Measurements from ENCODE around the gene ELAVL1. TPM values are rescaled to one million over a fixed set of nuclear protein-coding genes. Genes with fewer than 3 reads are reported as not detected.

The ELAVL1 gene
- total RNA-seq, 2 donors from 2014 or later, result 31.0 to 37.4 TPM

GRCh38 chr19:7926727-7927604, 78.5 kb downstream of the ELAVL1 start:
- TF ChIP-seq CTCF (IDR thresholded peaks at IDR 0.05), result no peak
- H3K4me3 ChIP-seq, result peak overlapping the region in 1 of 2 donors; percentile 54
- DNase-seq (ENCODE audit: low spot score), result no peak
- H3K36me3 ChIP-seq, result peaks cover 29% of the 10 kb centered on the region
- H3K4me1 ChIP-seq, result peaks cover 0 to 53% of the 10 kb centered on the region in 2 donors
- H3K27ac ChIP-seq, result peak overlapping the region; percentile 77 to 78
- H3K9me3 ChIP-seq, result no peaks in the 10 kb centered on the region
- H3K27me3 ChIP-seq, result no peaks in the 10 kb centered on the region

- Histone ChIP-seq H3K27me3 (no peaks in the 10 kb centered on the region), H3K4me1 (peaks cover 0 to 61% of the 10 kb centered on the region in 2 donors), H3K36me3 (peaks cover 24% of the 10 kb centered on the region), H3K9me3 (no peaks in the 10 kb centered on the region), H3K4me3 (peak within 1 kb of the TSS; percentile 26 to 54), H3K27ac (peak within 1 kb of the TSS in 1 of 2 donors; percentile 44)
- no peak for TF ChIP-seq CTCF (IDR thresholded peaks at IDR 0.05)
- no peak for DNase-seq (ENCODE audit: low spot score)
Observed at GRCh38 chr19:7926021-7926726, 79.3 kb downstream of the ELAVL1 start, which contains the start of gene CTXN1. TSS of gene CTXN1 (minus strand) at chr19:7926135. CDS start at chr19:7925538, 597 bp downstream.

- no peaks in the 10 kb centered on the region for H3K27me3 ChIP-seq
- TF ChIP-seq CTCF (IDR thresholded peaks at IDR 0.05), result peak; percentile 88 to 92
Observed at GRCh38 chr19:7925171-7925851, 80.1 kb downstream of the ELAVL1 start.

GRCh38 chr19:7924651-7925170, 80.7 kb downstream of the ELAVL1 start:
- peak overlapping the region in 1 of 2 donors; percentile 54 for H3K4me3 ChIP-seq
- no peak overlapping the region for H3K27ac ChIP-seq
- H3K4me1 ChIP-seq, result peaks cover 0 to 66% of the 10 kb centered on the region in 2 donors
- no peak for TF ChIP-seq CTCF (IDR thresholded peaks at IDR 0.05)
- DNase-seq (ENCODE audit: low spot score), result no peak
- H3K27me3 ChIP-seq, result no peaks in the 10 kb centered on the region
- H3K9me3 ChIP-seq, result no peaks in the 10 kb centered on the region
- peaks cover 15% of the 10 kb centered on the region for H3K36me3 ChIP-seq

More at GRCh38 chr19:7925171-7925851, 80.1 kb downstream of the ELAVL1 start:
- H3K4me1 ChIP-seq, result peaks cover 0 to 65% of the 10 kb centered on the region in 2 donors
- no peak for DNase-seq (ENCODE audit: low spot score)
- H3K4me3 ChIP-seq, result peak overlapping the region; percentile 26 to 54
- H3K27ac ChIP-seq, result no peak overlapping the region
- H3K9me3 ChIP-seq, result no peaks in the 10 kb centered on the region
- peaks cover 15% of the 10 kb centered on the region for H3K36me3 ChIP-seq

- Histone ChIP-seq H3K27ac (no peak overlapping the region), H3K27me3 (no peaks in the 10 kb centered on the region), H3K36me3 (peaks cover 15% of the 10 kb centered on the region), H3K9me3 (no peaks in the 10 kb centered on the region), H3K4me1 (peaks cover 0 to 66% of the 10 kb centered on the region in 2 donors), H3K4me3 (no peak overlapping the region)
- no peak for DNase-seq (ENCODE audit: low spot score)
- TF ChIP-seq CTCF (IDR thresholded peaks at IDR 0.05), result no peak
Observed at GRCh38 chr19:7924241-7924640, 81.2 kb downstream of the ELAVL1 start.

Measured in right atrium auricular region (tissue), 2 donors.